GF-D8 (cell line): Measurements from ENCODE around the gene BYSL.
"Not testable (repeated sequence)": the region's sequence is repeated elsewhere in the genome, so short reads cannot be mapped to it uniquely, and the experiment has no call there.

Source experiments
- DNase-seq: peaks from one replicate; lab custom pipeline; 2025; lab: John Stamatoyannopoulos, UW

The BYSL gene

GRCh38 chr6:41942067-41942851 is 21.0 kb downstream of the BYSL start:
- peak; percentile 57 for DNase-seq

GRCh38 chr6:41942882-41943281 is 21.6 kb downstream of the BYSL start:
- not testable (repeated sequence) for DNase-seq

- no peak for DNase-seq
Observed at GRCh38 chr6:41943456-41943855, 22.2 kb downstream of the BYSL start.

DNA sequence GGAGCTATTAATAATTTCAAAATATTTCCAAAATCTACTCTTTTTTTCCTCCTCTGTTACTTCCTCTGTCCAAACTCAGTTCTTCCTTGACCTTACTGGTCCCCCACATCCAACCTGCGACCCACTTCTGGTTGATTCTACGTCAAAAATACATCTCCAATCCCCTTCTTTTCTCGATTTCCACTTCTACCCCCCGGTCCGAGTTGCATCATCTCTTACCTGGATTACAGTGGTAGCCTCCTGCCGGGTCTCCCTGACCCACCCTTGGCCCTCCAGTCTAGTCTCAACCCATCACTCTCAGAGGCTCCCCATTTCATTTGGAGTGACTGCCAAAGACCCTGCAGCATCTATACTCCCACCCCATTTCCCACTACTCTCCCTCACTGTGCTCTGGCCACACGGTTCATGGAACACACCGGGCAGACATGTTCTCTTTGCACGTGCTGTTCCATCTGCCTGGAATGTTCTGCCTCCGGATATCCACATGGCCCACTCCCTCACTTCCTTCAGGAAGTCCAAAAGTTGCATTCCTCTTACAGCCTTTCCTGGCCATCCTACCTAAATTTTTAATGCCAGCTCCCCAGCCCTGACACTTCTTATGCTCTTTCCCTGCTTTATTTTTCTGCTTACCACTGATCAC is 26.4 kb downstream of the BYSL start:
- DNase-seq = no peak

GRCh38 chr6:41954668-41955067 is 33.4 kb downstream of the BYSL start:
- no peak for DNase-seq

DNA sequence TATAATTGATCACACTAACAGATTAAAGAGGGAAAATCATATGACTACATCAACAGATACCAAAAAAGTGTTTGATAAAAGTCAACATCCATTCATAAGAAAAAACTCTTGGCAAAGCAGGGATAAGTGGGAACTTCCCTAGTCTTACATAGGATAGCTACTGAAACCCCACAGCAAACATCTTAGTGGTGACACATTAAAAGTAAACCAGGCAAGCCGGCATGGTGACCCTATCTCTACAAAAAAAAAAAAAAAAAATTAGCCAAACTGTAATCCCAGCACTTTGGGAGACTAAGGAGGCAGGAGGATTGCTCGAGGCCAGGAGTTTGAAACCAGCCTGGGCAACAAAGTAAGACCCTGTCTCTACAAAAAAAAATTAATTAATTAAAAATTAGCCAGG is 34.1 kb downstream of the BYSL start:
- no peak for DNase-seq

GRCh38 chr6:41957117-41957516 is 35.8 kb downstream of the BYSL start:
- DNase-seq = no peak

GRCh38 chr6:41958022-41958856 is 36.9 kb downstream of the BYSL start:
- no peak for DNase-seq

DNA sequence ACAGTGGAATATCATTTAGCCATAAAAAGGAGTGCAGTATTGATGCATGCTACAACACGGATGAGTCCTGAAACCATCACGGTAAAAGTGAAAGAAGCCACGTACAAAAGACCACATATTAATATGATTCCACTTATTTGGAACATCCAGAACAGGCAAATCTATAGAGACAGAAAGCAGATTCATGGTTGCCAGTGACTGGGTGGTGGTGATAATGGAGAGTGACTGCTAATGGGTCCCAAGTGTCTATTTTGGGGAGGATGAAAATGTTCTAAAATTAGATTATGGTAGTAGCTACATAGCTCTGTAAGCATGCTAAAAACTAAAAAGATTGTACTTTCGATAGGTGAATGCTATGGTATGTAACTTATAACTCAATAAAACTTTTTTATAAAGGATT is 38.7 kb downstream of the BYSL start:
- DNase-seq = no peak

- no peak for DNase-seq
Observed at GRCh38 chr6:41963371-41963770, 42.1 kb downstream of the BYSL start.

GRCh38 chr6:41964201-41964887 is 43.0 kb downstream of the BYSL start:
- no peak for DNase-seq

DNA sequence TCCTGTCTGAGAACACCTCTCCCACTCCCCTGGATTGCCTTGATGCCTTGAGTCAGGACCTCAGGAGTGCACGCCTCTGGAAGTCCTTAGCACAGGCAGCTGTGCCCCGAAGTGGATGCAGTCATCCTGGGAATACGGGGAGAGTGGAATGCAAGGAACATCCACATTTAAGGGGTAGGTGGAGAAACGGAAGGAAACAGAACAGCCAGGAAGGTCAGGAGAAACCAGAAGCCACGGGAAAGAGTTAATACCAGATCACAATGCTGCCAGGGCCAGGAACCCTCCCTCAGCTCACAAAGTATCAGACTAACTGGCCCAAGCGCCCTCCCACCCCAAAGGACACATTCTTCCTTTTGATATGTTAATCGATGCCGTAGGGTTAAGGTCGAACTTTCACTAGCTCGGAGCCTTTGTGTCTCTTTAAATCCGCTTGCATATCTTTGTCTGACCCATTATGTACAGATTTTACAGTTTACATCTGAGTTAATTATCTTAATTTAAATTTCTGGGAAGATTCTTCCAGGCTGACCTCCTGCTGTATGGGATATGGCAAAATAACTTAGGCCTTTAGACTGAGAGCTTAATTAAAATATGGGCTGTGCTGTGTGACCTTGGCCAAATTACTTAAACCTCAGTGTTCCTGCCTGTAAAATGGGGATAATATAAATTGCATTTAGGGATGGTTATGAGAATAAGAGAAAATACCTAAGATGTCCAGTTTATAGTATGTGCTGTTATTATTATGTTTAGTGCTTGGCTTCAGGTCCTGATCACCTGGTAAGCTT is 44.3 kb downstream of the BYSL start:
- no peak for DNase-seq

- DNase-seq = no peak
Observed at GRCh38 chr6:41966214-41966920, 45.1 kb downstream of the BYSL start.

GRCh38 chr6:41966961-41967311 is 45.6 kb downstream of the BYSL start:
- DNase-seq = no peak

GRCh38 chr6:41967312-41968287 is 46.3 kb downstream of the BYSL start:
- no peak for DNase-seq

- peak; percentile 62 for DNase-seq
Observed at GRCh38 chr6:41970436-41970846, 49.1 kb downstream of the BYSL start.

DNA sequence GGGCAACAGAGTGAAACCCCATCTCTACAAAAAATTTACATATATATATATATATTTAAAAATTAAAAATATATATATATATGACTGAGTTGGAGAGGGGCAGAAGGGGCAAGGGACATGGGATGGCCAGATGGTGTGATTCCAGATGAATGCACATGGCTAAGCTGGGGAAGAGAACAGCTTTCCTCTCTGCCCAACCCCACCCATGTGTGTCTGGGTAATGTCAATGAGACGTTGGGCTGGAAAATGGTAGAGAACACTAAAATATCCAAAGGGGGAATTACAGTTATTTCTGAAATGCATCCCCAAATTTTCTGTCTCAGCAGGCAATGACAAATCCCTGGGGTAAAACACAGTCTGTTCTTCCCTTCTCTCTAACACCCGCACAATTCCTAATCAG is 51.5 kb downstream of the BYSL start:
- DNase-seq = no peak

GRCh38 chr6:41974281-41974825 is 53.1 kb downstream of the BYSL start:
- DNase-seq = no peak

DNA sequence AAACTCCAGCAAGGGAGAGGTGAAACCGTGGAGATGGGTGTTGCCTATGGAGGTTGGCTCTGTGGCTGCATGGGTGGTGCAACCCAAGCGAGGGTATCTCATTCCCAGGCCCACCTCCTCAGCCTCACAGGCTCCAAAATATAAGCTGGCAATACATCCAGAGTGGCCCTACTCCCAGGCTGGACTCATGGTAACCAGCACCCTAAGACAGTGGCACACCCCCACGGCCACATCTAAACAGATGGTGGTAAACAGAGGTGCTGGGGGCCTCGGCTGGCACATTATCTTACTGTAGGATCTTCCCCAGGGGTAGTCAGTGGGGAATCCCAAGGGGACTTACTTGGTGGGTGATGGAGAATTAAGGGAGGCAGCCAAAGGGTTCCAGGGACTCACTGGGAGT is 54.0 kb downstream of the BYSL start:
- DNase-seq = no peak
